Caco-2 (cell line): Measurements from ENCODE around the gene FRMD4A. TPM values are rescaled to one million over a fixed set of nuclear protein-coding genes. Genes with fewer than 3 reads are reported as not detected.
A peak's percentile ranks its signal among the peaks of the same experiment; 100 is the strongest.

Experiments used
- BruUV-seq: library from RNA; stranded (reverse); fragments of 400-500 nt; replicated peaks from 2 replicates; lab custom pipeline; 2021; lab: Mats Ljungman, UMichigan
- CTCF ChIA-PET: fragments of 300-600 bp; sonication (Branson Sonifier 250); formaldehyde crosslinking; loops from one replicate; lab custom pipeline; 2022; ENCODE audit warnings: antibody characterized with exemption; lab: Charles Lee
- POLR2A ChIA-PET: fragments of 300-600 bp; sonication (Branson Sonifier 250); formaldehyde crosslinking; loops from one replicate; lab custom pipeline; 2022; ENCODE audit warnings: antibody characterized with exemption; lab: Charles Lee
- DNase-seq, 2 experiments: peaks; one replicate each; pipeline versions ENCODE4 v3.0.0 to v3.0.0-alpha.2; 2020 to 2022
- H3K27me3 ChIP-seq: replicated peaks from 2 replicates; pipeline ENCODE4 v1.6.0; 2011; ENCODE audit warnings: low read length; ENCODE audit not compliant: control insufficient read depth, insufficient read depth
- H3K36me3 ChIP-seq: 2 replicates; pipeline ENCODE4 v1.5.1; 2011; ENCODE audit warnings: low read length; ENCODE audit not compliant: control insufficient read depth, insufficient read depth
- H3K4me1 ChIP-seq: fragments of 250-450 bp; sonication (Bioruptor Pico); 2 replicates; pipeline ENCODE4 v1.5.1; 2020; ENCODE audit warnings: mild to moderate bottlenecking
- H3K4me3 ChIP-seq: 2 replicates; pipeline ENCODE4 v1.5.1; 2011; ENCODE audit warnings: low read depth, mild to moderate bottlenecking, control low read depth, low read length
- H3K9me3 ChIP-seq: fragments of 250-450 bp; sonication (Bioruptor Pico); 2 replicates; pipeline ENCODE4 v1.5.1; 2020; ENCODE audit warnings: mild to moderate bottlenecking, moderate library complexity
- H3K27ac Mint-ChIP-seq: one replicate; pipeline ENCODE4 v1.8.0; 2022; ENCODE audit warnings: mixed read lengths; ENCODE audit not compliant: unreplicated experiment
- H3K27me3 Mint-ChIP-seq: one replicate; pipeline ENCODE4 v1.8.0; 2022; ENCODE audit warnings: mixed read lengths; ENCODE audit not compliant: insufficient read depth, unreplicated experiment
- H3K36me3 Mint-ChIP-seq: one replicate; pipeline ENCODE4 v1.8.0; 2022; ENCODE audit warnings: mild to moderate bottlenecking, mixed read lengths; ENCODE audit not compliant: insufficient read depth, unreplicated experiment
- H3K4me1 Mint-ChIP-seq: one replicate; pipeline ENCODE4 v1.8.0; 2022; ENCODE audit warnings: low read depth, mixed read lengths; ENCODE audit not compliant: unreplicated experiment
- H3K4me3 Mint-ChIP-seq: one replicate; pipeline ENCODE4 v1.8.0; 2022; ENCODE audit warnings: mild to moderate bottlenecking, moderate library complexity, mixed read lengths; ENCODE audit not compliant: unreplicated experiment
- H3K9me3 Mint-ChIP-seq: one replicate; pipeline ENCODE4 v1.8.0; 2022; ENCODE audit warnings: mixed read lengths; ENCODE audit not compliant: unreplicated experiment
- intact Hi-C: fragments of 100-400 bp; cut with micrococcal nuclease; formaldehyde crosslinking; loops from one replicate; pipeline ENCODE4 v1.10.0; 2022; ENCODE audit not compliant: unreplicated experiment
- total RNA-seq: library from RNA; stranded (reverse); gene quantifications from 2 replicates; pipeline ENCODE4 v1.2.3, GENCODE V29; 2022
- TF ChIP-seq, protein P1 (sequence below), 2 experiments: fragments of 200-600 bp in 1 of 2; IDR thresholded peaks; 1 replicate in 1 of 2; 2 replicates in 1 of 2; pipeline versions ENCODE4 v1.5.1 to v1.8.0; 2011 to 2022; ENCODE audit warnings: antibody characterized with exemption in 1 of 2, control low read depth in 1 of 2, inconsistent platforms in 1 of 2, low read depth in 1 of 2, low read length in 1 of 2, mild to moderate bottlenecking in 1 of 2, moderate library complexity in 1 of 2; ENCODE audit not compliant: insufficient read depth in 1 of 2, severe bottlenecking in 1 of 2, unreplicated experiment in 1 of 2

Gene FRMD4A
- total RNA-seq, 1 experiment from 2014 or later = 52.1 TPM

DNA sequence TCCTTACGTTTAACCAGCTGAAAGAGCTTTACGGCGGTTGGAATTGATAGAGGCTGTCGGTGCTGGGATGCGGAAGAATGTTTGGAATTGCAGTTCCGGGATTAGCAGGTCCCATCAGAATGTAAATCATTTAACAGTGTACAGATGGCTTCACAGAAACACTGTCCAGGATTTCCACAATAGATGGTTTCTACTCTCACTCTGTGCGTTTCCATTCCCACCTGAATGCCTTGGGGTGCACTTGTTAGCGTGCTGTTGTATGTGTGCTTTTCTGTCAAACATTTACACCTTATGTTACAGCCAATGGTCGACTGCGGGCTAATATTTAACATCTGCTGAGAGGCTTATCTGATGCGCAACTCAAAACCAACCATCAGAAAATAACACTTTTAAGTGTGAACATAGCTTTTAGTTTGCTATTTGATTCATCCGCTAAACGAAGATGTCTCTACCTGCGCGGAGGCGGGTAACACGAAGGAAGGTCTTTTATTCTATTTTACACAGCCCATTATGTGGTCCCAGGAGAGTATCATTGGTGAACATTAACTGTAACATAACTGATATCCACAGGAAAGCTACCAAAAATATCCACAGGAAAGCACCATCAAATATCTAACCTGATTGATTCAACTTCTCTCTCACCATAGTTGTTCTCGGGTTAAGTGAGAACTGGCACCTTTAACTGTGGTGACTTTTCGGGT, 564.9 kb downstream of the FRMD4A start:
- Histone ChIP-seq H3K27me3 (no peaks in the 10 kb centered on the region), H3K4me3 (peak overlapping the region; percentile 4; the same call in 1 of the 2 replicates), H3K36me3 (no peaks in the 10 kb centered on the region), H3K9me3 (no peaks in the 10 kb centered on the region), H3K4me1 (peaks cover 55% of the 10 kb centered on the region)
- peak; percentile 91 to 95 for DNase-seq
- ChIA-PET POLR2A (interaction anchor here (0.5 to 3.2 kb wide), 5 partner anchors 8 to 420 kb away, joined by 3 to 17 read pairs (median 3); no protein-coding TSS in a partner anchor), CTCF (interaction anchor here (1.4 to 1.5 kb wide), 2 partner anchors 47 to 58 kb away, joined by 5 read pairs; no protein-coding TSS in a partner anchor)
- no TSS peak for BruUV-seq
- TF ChIP-seq, protein P1, sequence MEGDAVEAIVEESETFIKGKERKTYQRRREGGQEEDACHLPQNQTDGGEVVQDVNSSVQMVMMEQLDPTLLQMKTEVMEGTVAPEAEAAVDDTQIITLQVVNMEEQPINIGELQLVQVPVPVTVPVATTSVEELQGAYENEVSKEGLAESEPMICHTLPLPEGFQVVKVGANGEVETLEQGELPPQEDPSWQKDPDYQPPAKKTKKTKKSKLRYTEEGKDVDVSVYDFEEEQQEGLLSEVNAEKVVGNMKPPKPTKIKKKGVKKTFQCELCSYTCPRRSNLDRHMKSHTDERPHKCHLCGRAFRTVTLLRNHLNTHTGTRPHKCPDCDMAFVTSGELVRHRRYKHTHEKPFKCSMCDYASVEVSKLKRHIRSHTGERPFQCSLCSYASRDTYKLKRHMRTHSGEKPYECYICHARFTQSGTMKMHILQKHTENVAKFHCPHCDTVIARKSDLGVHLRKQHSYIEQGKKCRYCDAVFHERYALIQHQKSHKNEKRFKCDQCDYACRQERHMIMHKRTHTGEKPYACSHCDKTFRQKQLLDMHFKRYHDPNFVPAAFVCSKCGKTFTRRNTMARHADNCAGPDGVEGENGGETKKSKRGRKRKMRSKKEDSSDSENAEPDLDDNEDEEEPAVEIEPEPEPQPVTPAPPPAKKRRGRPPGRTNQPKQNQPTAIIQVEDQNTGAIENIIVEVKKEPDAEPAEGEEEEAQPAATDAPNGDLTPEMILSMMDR (IDR thresholded peaks at IDR 0.05; ENCODE audit: insufficient read depth in 1 of 2, low read depth in 1 of 2, low read length in 1 of 2, severe bottlenecking in 1 of 2, unreplicated experiment in 1 of 2) = no peak
- Mint-ChIP-seq H3K4me3 (peak overlapping the region; percentile 63), H3K9me3 (peaks cover 11% of the 10 kb centered on the region), H3K27me3 (no peaks in the 10 kb centered on the region), H3K4me1 (peaks cover 64% of the 10 kb centered on the region), H3K36me3 (peaks cover 29% of the 10 kb centered on the region), H3K27ac (peak overlapping the region; percentile 78)
- intact Hi-C loops = loop anchor here (1.0 kb wide), 5 partner anchors 8 to 57 kb away; no protein-coding TSS in a partner anchor

DNA sequence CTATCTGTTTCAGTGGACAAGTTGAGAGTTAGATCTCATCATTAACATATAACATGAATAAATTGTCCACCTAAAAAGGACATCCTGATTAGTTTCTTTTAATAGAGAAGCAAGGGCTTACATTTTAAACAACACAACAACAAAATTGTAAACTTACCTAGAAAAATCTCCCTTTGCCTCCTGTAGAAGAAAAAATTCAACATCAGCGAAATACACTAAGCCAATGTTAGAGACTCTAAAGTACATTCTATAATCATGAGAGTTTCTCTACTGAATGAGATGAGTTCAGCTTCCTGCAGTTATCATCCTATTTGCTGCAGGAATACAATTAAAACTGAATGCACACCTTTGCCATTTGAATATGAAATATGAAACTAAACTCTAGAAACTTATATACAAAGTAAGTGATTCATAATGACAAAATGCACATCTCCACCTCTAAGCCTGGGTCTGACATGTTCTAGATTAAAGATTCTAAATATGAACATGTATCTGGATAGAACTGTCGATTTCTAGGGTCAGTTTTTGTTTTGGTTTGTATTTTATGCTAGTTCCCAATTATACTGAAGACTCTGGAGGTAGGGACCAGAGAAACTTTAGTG, 569.1 kb downstream of the FRMD4A start:
- Mint-ChIP-seq H3K27ac (no peak overlapping the region), H3K4me3 (no peak overlapping the region), H3K27me3 (no peaks in the 10 kb centered on the region), H3K36me3 (peaks cover 17% of the 10 kb centered on the region), H3K4me1 (peaks cover 68% of the 10 kb centered on the region), H3K9me3 (no peaks in the 10 kb centered on the region)
- POLR2A ChIA-PET = no interaction called here
- CTCF ChIA-PET = no interaction called here
- TF ChIP-seq, protein P1 (IDR thresholded peaks at IDR 0.05; ENCODE audit: insufficient read depth in 1 of 2, low read depth in 1 of 2, low read length in 1 of 2, severe bottlenecking in 1 of 2, unreplicated experiment in 1 of 2) = no peak
- H3K27me3 ChIP-seq = no peaks in the 10 kb centered on the region
- H3K4me3 ChIP-seq = no peak overlapping the region
- no peaks in the 10 kb centered on the region for H3K9me3 ChIP-seq
- DNase-seq = no peak
- intact Hi-C loops = no loop called here
- H3K4me1 ChIP-seq = peaks cover 72% of the 10 kb centered on the region
- no TSS peak for BruUV-seq
- no peaks in the 10 kb centered on the region for H3K36me3 ChIP-seq

DNA sequence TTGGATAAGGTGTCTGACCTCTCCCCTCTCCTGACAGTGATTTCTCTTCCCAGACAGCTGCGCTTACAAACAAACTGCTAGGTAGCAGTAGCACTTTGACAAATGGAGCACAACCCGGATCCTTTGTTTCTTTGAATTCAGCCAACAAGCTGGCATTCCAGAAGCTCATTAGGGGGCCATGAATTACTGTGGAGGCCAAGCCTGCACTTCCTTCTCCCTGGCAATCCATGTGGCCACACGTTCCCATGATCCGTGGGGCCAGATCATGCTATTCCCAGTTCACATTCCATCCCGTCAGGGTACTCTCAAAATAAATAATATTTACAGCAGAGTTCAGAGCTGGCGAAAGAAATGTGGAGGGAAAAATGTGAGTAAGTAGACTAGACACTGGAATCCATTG, 571.6 kb downstream of the FRMD4A start:
- H3K27ac Mint-ChIP-seq = peak overlapping the region; percentile 14
- ChIA-PET POLR2A (no interaction called here), CTCF (no interaction called here)
- H3K4me3 Mint-ChIP-seq = no peak overlapping the region
- H3K4me1 Mint-ChIP-seq = peaks cover 46% of the 10 kb centered on the region
- TF ChIP-seq, protein P1 (IDR thresholded peaks at IDR 0.05; ENCODE audit: insufficient read depth in 1 of 2, low read depth in 1 of 2, low read length in 1 of 2, severe bottlenecking in 1 of 2, unreplicated experiment in 1 of 2) = no peak
- no peaks in the 10 kb centered on the region for H3K9me3 ChIP-seq
- H3K4me3 ChIP-seq = no peak overlapping the region
- no TSS peak for BruUV-seq
- no peak for DNase-seq
- H3K36me3 ChIP-seq = no peaks in the 10 kb centered on the region
- no peaks in the 10 kb centered on the region for H3K9me3 Mint-ChIP-seq
- H3K27me3 Mint-ChIP-seq = no peaks in the 10 kb centered on the region
- peaks cover 66% of the 10 kb centered on the region for H3K4me1 ChIP-seq
- peaks cover 5% of the 10 kb centered on the region for H3K36me3 Mint-ChIP-seq
- no peaks in the 10 kb centered on the region for H3K27me3 ChIP-seq
- intact Hi-C loops = no loop called here
